Measurements from ENCODE around the gene RMC1.
"Not testable (repeated sequence)": the region's sequence is repeated elsewhere in the genome, so short reads cannot be mapped to it uniquely, and the experiment has no call there.

The RMC1 gene

GRCh38 chr18:23503038-23503962 lies at the start of gene RMC1:
Gene RMC1 (plus strand): TSS chr18:23503511. CDS start chr18:23503619, 108 bp downstream.
- in situ Hi-C loops (cut with HindIII; ENCODE audit: low sequenced_read_pairs) = no loop called here

GRCh38 chr18:23453680-23454058 lies 49.6 kb upstream of the RMC1 start:
- in situ Hi-C loops (cut with HindIII; ENCODE audit: low sequenced_read_pairs) = no loop called here

GRCh38 chr18:23456835-23457234 lies 46.5 kb upstream of the RMC1 start:
- in situ Hi-C loops (cut with HindIII; ENCODE audit: low sequenced_read_pairs) = no loop called here

- in situ Hi-C loops (cut with HindIII; ENCODE audit: low sequenced_read_pairs) = no loop called here
Measured at GRCh38 chr18:23458830-23459529, 44.3 kb upstream of the RMC1 start.

GRCh38 chr18:23459530-23459921 lies 43.8 kb upstream of the RMC1 start:
- in situ Hi-C loops (cut with HindIII; ENCODE audit: low sequenced_read_pairs) = no loop called here

- in situ Hi-C loops (cut with HindIII; ENCODE audit: low sequenced_read_pairs) = no loop called here
Measured at GRCh38 chr18:23460285-23461273, 42.7 kb upstream of the RMC1 start.

- in situ Hi-C loops (cut with HindIII; ENCODE audit: low sequenced_read_pairs) = no loop called here
Measured at GRCh38 chr18:23462876-23463275, 40.4 kb upstream of the RMC1 start.

- in situ Hi-C loops (cut with HindIII; ENCODE audit: low sequenced_read_pairs) = no loop called here
Measured at GRCh38 chr18:23468753-23469459, 34.4 kb upstream of the RMC1 start.

GRCh38 chr18:23470620-23471387 lies 32.5 kb upstream of the RMC1 start:
- in situ Hi-C loops (cut with HindIII; ENCODE audit: low sequenced_read_pairs) = loop anchor here (5.0 kb wide), 2 partner anchors 51 to 101 kb away; no protein-coding TSS in a partner anchor

GRCh38 chr18:23471486-23471885 lies 31.8 kb upstream of the RMC1 start:
- in situ Hi-C loops (cut with HindIII; ENCODE audit: low sequenced_read_pairs) = loop anchor here (5.0 kb wide), 2 partner anchors 51 to 101 kb away; no protein-coding TSS in a partner anchor

- in situ Hi-C loops (cut with HindIII; ENCODE audit: low sequenced_read_pairs) = no loop called here
Measured at GRCh38 chr18:23479829-23480505, 23.3 kb upstream of the RMC1 start.

- in situ Hi-C loops (cut with HindIII; ENCODE audit: low sequenced_read_pairs) = no loop called here
Measured at GRCh38 chr18:23484561-23485182, 18.6 kb upstream of the RMC1 start.

GRCh38 chr18:23485386-23485785 lies 17.9 kb upstream of the RMC1 start:
- in situ Hi-C loops (cut with HindIII; ENCODE audit: low sequenced_read_pairs) = no loop called here

- in situ Hi-C loops (cut with HindIII; ENCODE audit: low sequenced_read_pairs) = no loop called here
Measured at GRCh38 chr18:23487738-23488570, 15.4 kb upstream of the RMC1 start.

- in situ Hi-C loops (cut with HindIII; ENCODE audit: low sequenced_read_pairs) = not testable (repeated sequence)
Measured at GRCh38 chr18:23489586-23489985, 13.7 kb upstream of the RMC1 start.

- in situ Hi-C loops (cut with HindIII; ENCODE audit: low sequenced_read_pairs) = no loop called here
Measured at GRCh38 chr18:23493654-23494053, 9.7 kb upstream of the RMC1 start.

GRCh38 chr18:23494992-23495391 lies 8.3 kb upstream of the RMC1 start:
- in situ Hi-C loops (cut with HindIII; ENCODE audit: low sequenced_read_pairs) = no loop called here

All from endothelial cell of hepatic sinusoid (primary cell).